GM19395 (cell line): ENCODE results near the gene LY6G6D.

Source experiments
- ATAC-seq: cut with Tn5 transposase; IDR thresholded peaks from one replicate; pipeline ENCODE4 v1.9.1; 2021; ENCODE audit warnings: mild to moderate bottlenecking, moderate library complexity; ENCODE audit not compliant: unreplicated experiment

The LY6G6D gene, protein sequence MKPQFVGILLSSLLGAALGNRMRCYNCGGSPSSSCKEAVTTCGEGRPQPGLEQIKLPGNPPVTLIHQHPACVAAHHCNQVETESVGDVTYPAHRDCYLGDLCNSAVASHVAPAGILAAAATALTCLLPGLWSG

DNA sequence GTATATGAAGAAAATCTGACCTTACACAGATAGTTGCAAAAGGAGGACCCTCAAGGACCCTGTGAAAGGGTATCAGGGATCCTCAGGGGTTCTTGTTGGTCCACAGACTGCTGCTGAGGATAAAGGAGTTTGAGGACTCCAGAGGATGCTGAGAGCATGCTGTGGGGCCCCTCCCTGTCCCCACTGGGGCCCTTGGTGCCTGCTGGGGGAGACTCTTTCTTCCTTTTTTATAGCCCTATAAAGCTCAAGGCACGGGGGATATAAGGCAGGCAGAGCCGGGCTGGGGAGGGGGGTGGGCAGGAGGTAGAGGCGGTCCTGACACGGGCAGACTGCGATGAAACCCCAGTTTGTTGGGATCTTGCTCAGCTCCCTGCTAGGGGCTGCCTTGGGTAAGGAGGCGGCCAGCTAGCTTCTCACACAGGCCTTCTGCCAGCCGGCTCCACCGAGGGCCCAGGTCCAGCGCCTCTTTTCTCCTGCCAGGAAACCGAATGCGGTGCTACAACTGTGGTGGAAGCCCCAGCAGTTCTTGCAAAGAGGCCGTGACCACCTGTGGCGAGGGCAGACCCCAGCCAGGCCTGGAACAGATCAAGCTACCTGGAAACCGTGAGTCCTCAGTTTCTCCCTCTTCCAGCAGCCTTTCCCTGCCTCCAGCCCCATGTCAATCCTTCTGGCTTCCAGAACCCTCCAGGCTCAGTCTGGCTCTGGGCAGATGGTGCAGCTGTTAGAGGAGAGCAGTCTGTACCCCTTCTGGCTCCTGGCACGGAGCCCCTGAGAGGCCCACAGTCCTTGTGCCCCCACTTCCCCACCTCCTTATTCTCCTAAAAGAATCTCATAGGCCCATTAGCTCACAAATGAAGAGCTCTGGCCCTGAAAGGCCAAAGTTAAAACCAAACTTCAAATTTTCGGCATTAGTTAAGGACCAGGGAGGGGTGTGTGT is at the start of gene LY6G6D:
Gene LY6G6D, plus strand, starts transcription at position 327 of the 937 bp plus-strand sequence. Its CDS starts 8 bp downstream, at position 335.
- ATAC-seq: no peak

DNA sequence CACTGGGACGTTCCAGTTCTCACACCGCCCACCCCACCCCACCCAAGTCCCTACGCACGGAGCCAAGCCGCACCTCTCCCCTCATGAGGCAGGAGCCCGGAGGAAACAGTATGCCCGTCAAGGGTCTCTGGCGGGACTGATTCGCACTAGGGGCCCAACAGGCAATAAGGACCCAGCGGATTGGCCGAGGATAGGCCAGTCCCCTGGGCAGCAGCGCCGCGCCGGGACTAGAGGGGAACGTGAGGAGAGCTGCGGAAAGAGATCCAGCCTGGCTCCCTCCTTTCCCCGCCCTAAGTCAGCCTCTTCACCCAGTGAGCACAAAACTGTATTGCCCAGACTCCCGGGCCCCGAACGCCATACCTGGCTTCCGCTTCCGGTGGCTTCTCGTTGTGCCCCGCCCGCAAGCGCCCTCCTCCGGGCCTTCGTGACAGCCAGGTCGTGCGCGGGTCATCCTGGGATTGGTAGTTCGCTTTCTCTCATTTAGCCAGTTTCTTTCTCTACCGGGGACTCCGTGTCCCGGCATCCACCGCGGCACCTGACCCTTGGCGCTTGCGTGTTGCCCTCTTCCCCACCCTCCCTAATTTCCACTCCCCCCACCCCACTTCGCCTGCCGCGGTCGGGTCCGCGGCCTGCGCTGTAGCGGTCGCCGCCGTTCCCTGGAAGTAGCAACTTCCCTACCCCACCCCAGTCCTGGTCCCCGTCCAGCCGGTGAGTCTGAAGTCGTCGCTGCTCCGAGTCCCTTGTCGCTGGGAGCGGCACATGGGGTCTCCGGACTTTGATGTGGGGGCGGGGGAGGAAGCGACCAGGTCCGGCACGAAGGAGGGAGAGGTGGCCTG is 49.4 kb upstream of the LY6G6D start, which contains the start of gene CSNK2B:
Gene CSNK2B, plus strand, starts transcription at position 580 of the 836 bp plus-strand sequence. CDS start 752 bp downstream, outside the sequence.
- peak; percentile 70 for ATAC-seq

DNA sequence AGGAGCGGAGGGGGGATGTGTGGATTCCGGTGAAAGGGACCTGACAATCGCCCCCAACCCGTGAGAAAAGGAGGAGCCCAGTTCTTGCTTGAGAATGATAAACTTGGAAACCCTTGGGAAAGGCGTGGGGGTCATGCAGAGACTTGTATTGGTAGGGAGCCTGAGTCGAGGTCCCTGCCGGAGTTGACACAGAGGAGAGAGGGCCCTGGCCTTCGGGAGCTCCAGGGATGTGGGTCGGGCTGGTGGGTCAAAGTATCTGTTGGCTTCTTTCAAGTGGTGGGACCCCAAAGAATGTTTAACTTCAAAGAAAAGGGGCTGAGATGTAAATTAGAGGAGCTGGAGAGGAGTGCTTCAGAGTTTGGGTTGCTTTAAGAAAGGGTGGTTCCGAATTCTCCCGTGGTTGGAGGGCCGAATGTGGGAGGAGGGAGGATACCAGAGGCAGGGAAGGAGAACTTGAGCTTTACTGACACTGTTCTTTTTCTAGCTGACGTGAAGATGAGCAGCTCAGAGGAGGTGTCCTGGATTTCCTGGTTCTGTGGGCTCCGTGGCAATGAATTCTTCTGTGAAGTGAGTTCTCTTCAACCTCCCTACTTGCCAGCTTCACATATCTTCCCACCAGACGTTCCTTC is 48.7 kb upstream of the LY6G6D start:
- no peak for ATAC-seq

DNA sequence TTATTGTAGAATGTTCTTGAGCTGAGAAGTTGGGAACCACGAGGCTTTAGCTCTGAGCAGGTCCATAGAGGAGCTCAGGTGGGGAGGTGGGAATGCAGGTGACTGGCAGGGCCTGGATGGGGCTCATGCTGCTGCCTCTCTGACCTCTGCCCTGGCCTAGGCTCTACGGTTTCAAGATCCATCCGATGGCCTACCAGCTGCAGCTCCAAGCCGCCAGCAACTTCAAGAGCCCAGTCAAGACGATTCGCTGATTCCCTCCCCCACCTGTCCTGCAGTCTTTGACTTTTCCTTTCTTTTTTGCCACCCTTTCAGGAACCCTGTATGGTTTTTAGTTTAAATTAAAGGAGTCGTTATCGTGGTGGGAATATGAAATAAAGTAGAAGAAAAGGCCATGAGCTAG is 45.5 kb upstream of the LY6G6D start, which contains the start of gene LY6G5B:
Gene LY6G5B, plus strand, starts transcription at position 301 of the 400 bp plus-strand sequence. CDS start 975 bp downstream, outside the sequence.
- no peak for ATAC-seq

DNA sequence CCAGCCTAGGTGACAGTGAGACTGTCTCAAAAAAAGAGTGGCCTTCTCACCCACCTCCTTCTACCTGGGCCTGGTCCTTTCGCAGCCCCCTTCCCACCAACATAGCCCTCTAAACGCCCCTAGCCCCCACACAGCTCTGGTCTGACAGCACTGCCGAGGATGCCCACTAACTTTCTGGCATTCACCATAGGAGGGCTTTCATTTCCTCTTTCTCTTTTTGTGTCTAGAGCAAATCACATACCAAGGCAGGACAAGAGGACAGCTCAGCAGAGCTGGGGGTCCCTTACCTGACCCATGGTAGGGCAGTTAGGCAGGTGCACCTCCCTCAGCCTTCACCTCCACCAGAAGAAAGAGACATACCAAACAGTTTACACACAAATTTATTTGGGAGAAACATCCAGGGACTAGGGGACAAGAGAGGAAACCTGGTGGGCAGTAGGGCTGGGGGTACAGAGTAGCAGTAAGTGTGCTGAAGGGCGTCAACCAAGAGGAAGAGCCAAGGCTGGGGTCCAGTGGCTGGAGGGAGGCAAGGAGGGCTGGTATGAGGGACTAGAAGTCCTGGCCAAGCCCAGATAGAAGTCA is 38.7 kb upstream of the LY6G6D start:
- no peak for ATAC-seq

DNA sequence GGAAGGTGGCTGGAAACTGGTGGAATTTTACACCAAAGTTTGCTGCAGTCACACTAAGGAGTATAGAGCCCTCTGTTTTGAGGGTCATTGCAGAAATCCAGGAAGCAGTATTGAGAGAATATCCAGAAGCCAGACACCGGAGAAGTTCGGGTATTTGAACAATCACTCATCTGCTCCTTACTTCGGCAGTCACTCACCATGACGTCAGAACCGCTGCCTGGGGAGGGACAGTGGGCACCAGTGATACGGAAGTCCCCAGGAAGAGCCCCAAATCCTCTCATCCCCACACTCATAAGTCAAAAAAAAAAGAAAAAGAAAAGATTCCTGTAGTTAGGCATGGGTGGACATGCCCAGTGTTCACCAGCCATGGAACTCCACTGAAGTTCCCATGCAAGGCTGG is 38.2 kb upstream of the LY6G6D start:
- no peak for ATAC-seq

DNA sequence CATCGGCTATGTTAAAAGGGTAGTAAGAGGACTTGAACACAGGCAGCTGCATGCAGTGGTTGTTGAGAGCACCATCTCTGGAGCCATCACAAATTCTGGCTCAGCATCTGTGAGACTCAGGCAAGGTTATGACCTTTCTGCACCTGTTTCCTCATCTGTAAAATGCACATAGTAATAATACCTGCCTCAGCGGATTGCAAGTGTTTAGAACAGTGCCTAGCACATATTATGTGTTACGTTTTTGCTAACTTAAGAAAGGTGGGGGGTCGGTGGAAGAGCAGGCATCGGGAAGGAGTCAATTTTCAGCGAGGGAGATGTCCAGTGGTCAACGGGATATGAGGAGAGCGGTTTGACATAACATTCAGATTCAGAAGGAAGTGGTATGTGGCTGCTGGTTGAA is 37.2 kb upstream of the LY6G6D start:
- ATAC-seq: no peak

DNA sequence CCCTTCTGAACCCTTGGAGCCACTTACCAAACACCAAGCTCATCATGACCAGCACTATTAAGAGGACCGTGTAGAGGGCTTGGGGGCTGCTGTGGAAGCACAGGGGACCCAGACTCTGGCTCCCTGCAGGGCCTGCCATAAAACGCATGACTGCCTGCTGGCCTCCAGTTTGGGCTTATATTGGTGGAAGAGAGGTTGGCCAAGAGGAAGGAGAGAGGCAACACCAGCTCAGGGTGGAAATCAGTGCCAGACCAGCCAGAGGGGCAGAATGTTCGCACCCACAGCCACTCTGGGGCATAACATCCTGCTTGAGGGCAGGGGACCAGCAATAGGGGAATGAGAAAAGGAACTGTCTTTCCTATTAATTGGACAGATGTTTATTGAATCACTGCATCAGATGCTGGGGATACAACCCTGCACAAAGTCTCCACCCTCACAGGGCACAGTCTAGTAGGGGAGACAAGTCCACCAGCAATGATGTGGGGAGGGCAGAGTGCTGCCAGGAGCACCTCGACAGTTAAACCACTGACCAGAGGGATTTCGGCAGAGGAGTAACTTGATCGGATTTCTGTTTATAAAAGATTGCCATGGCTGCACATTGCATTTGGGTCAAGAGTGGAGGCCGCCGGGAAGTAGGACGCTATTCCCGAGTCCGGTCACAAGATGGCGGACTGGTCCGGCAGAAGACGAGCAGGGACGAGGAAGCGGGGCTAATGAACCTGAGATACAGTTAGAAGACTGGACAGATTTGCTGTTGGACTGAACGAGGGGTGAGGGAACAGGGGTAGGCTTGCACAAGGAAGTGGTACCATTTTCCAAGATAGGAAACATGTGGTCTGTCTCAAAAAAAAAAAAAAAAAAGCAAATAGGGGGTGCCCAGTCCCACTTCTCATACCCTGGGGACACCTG is 34.7 kb upstream of the LY6G6D start, which contains the start of gene LY6G5C:
Gene LY6G5C, minus strand, starts transcription at position 842 of the 909 bp plus-strand sequence. Its CDS starts 694 bp downstream, at position 148.
- peak; percentile 52 for ATAC-seq

DNA sequence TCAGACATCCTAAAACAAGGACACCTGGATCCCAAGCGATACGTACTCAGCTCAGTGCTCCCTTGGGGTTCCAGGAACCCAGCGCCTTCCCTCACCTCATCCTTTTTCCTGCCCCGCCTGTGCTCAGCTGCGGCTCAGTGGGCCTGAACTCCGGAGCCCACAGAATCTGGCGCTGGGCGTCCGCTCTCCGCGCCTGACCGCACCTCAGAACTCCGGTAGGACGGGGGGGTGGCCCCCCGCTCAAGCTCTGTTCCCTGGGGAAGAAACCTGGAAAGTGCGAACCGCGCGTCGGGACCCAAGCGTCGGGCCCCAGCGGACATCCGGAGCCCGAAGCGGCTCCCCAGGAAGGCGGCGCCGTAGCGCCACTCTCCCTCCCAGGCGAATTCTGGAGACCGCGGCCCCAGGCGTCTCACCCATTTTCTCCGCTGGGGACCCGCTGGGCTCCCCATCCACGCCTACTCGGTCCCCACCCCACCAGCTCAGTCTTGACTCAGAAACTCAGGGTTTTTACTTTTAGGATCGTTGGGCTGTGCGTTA is 33.9 kb upstream of the LY6G6D start:
- ATAC-seq: peak; percentile 27

DNA sequence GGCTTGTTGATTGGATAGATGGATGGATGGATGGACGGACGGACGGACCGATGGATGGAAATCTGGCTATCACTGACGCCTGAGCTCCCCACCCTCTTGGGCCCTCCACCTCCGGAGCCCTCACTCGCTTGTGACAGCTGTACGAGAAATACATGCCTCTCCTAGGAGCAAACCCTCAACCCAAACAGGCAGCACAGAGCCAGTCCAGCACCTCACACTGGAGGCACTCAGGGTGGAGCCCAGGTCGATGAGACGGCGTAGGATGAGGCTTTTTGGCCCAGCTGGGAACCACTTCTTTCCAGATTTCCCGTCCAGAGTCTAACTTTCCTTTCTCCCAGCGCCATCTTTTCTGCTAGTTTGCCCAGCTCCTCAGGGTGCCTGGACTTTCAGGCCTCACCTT is 31.6 kb upstream of the LY6G6D start:
- ATAC-seq: no peak

DNA sequence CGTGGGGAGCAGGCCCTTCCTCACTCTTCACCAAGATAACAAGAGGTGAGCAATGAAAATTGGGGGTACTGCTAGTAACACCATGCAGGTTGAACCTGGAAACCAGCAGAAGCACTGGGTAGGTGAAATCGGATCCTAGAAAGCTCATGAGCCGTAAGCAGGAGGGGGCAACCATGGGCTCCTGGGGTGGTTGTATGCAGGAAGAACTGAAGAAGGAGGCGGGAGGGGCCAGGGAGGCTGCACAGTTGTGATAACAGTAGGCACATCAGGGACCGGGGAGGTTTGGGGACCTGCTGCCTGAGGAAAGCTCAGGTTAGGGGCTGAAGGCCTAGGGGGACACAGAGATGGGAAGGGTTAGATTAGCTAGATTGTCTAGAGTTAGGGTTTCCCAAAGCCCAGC is 28.7 kb upstream of the LY6G6D start:
- no peak for ATAC-seq

DNA sequence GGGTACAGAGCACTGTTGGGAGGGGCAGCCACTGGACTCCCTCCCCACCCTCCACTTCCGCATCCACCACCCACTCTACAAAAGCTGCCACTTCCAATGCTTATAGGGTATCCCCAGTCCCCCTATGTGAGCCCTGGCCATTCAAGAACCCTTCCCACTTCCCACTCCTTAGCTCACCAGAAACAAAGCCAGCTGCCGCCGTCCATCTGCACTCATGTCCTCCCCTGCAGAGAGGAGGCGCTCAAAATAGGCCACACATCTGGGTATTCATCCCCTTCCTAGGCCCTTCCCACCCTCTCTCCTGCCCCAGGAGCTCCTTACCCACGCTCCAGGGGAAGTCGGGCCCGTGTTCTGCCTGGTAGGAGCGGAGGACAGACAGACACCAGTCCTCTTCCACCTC is 27.8 kb upstream of the LY6G6D start:
- ATAC-seq: no peak

DNA sequence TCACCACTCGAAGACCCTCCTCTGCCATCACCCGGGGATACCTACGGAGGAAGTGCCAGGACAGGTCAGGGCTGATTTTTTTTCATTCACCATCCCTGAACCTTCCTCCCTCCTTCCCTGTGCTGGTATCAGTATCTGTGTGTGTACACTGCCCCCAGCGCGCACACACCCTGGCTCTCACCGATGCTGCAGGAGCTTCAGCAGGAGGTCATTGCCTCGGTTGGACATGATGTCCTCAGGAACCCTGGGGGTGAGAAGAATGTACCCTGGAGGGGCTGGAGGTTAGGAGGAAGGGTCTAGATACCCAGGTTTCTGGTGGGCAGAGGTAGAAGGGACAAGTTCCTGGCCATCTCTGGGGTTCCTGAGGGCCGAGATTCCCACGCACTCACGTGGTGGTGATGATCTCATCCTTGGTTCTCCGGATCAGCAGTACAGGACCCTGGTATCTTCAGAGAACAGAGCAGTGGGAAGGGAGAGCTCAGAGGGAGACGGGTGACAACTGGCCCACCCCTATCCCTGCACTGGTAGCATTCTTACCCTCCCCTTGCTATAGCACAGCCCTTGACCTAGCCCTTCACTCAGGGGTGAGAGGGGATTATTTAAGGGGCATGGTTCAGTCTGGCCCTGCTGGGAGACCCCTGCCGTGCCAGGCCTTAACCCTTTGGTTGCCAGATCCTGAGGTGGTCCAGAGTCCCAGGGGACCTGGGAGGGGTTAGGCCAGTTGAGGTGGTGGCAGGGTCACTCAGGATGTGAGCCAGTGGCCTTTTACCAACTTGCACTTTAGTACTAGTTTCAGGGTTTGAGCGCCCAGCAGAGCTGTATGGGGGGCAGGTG is 27.1 kb upstream of the LY6G6D start:
- no peak for ATAC-seq

DNA sequence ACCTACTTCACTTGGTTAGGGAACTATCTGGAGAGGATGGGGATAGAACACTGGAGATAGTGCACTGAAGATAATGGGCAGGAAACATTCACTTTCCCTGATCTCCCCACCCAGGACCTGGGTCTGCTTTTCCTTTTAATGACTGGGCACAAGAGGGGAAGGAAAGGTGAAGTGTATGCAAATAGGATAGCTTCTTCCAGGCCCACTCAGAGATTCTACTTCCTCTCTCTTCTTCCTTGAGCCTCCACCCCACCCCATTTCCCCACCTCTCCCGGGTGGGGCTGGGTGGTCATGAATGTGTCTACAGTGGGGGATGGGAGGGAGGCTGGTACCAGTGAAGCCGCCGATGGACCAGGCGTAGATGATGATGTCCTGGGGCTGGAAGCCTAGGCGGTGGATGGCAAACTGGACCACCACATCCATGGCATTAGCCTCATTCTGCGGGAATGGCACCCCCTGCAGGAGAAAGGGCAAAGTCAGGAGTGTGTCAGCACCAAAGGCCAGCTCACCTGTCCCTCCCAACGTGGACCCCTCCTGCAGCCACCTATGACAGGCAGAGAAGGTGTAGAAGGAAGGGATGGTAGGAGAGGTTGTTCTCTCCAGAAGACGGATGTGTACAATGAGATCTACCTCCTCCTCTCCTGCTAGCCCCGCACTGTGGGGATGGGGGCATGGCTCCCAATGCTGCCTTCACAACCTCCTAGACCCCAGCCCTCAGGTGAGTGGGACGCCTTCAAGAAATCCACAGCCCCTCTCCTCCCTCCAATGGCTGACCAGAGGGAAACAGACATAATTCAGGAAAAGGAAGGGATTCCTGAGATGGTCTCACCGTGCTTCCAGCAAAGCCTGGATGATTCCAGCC is 25.7 kb upstream of the LY6G6D start:
- ATAC-seq: no peak

DNA sequence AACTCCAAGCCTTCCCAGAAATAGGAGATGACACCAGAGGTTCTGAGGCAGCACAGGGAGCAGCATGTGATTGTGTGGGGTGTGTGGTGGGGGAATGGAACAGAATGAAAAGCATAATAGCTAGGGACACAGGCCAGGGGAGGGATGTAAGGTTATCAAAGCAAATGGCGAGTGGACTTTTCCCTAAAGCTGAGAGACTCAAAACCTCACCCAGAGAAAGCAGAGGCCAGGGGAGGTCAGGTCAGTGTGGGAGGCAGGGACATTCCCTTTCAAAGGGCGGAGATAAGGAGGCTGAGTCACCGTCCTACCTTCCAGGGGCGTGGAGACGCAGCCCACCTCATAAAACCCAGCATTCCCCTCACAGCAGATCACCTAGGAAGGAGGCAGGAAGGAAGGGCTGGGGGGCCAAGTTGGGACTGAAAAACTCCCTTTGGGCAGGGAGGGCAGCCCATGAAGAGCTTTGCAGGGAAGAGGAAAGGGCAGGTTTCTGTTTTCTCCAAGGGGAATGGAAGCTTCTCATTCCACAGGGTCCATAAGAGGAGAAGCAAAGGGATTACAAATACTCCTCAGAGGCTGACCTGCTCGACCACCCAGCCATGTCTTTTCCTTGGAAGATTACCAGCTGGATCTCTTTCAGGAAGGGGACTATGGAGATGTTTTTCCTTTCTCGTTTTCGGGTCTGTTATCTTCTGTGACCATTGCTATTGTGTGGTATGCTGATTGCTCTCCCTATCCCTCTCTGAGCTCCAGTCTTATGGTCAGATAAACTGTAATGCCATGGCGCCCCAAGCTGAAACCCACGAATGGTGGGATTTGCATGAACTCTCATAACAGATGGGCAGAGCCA is 24.7 kb upstream of the LY6G6D start:
- no peak for ATAC-seq

DNA sequence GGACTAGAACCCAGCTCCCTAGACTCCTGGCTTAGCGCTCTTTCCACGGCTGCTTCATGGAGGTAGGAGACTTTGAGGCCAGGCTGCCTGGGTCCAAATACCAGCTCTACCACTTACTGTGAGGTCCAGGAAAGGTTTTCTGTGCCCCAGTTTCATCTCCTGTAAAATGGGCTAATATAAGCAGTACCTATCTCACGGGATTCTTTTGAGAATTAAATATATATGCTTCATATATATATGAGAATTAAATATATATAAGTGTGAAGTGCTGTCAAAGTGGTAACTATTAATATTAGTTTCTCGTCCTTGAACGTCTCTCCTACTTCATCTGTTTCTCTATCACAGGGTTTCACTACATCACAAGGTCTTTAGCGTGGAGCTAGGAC is 24.1 kb upstream of the LY6G6D start:
- no peak for ATAC-seq
